ENCODE measurements around the gene PRUNE2.
"Not testable (repeated sequence)": the region's sequence is repeated elsewhere in the genome, so short reads cannot be mapped to it uniquely, and the experiment has no call there.

PRUNE2 gene

GRCh38 chr9:76873056-76873792, 32.7 kb downstream of the PRUNE2 start:
- DNase-seq (ENCODE audit: low read depth): no peak

GRCh38 chr9:76868897-76869296, 37.0 kb downstream of the PRUNE2 start:
- no peak for DNase-seq (ENCODE audit: low read depth)

- no peak for DNase-seq (ENCODE audit: low read depth)
Observed at GRCh38 chr9:76866689-76867088, 39.2 kb downstream of the PRUNE2 start.

- no peak for DNase-seq (ENCODE audit: low read depth)
Observed at GRCh38 chr9:76863832-76864231, 42.1 kb downstream of the PRUNE2 start.

GRCh38 chr9:76859860-76860259, 46.1 kb downstream of the PRUNE2 start:
- no peak for DNase-seq (ENCODE audit: low read depth)

- DNase-seq (ENCODE audit: low read depth): not testable (repeated sequence)
Observed at GRCh38 chr9:76858248-76858647, 47.7 kb downstream of the PRUNE2 start.

GRCh38 chr9:76856016-76856415, 49.9 kb downstream of the PRUNE2 start:
- no peak for DNase-seq (ENCODE audit: low read depth)

- no peak for DNase-seq (ENCODE audit: low read depth)
Observed at GRCh38 chr9:76855015-76855414, 50.9 kb downstream of the PRUNE2 start.

- no peak for DNase-seq (ENCODE audit: low read depth)
Observed at GRCh38 chr9:76852026-76852425, 53.9 kb downstream of the PRUNE2 start.

GRCh38 chr9:76846297-76846696, 59.6 kb downstream of the PRUNE2 start:
- DNase-seq (ENCODE audit: low read depth): no peak

- DNase-seq (ENCODE audit: low read depth): no peak
Observed at GRCh38 chr9:76845254-76845653, 60.7 kb downstream of the PRUNE2 start.

- DNase-seq (ENCODE audit: low read depth): no peak
Observed at GRCh38 chr9:76835571-76836283, 70.2 kb downstream of the PRUNE2 start.

- no peak for DNase-seq (ENCODE audit: low read depth)
Observed at GRCh38 chr9:76828447-76828846, 77.5 kb downstream of the PRUNE2 start.

GRCh38 chr9:76827296-76828080, 78.4 kb downstream of the PRUNE2 start:
- no peak for DNase-seq (ENCODE audit: low read depth)

GRCh38 chr9:76820431-76820830, 85.5 kb downstream of the PRUNE2 start:
- no peak for DNase-seq (ENCODE audit: low read depth)

- no peak for DNase-seq (ENCODE audit: low read depth)
Observed at GRCh38 chr9:76818271-76818670, 87.6 kb downstream of the PRUNE2 start.

GRCh38 chr9:76817489-76817888, 88.4 kb downstream of the PRUNE2 start:
- no peak for DNase-seq (ENCODE audit: low read depth)

GRCh38 chr9:76812591-76812990, 93.3 kb downstream of the PRUNE2 start:
- no peak for DNase-seq (ENCODE audit: low read depth)

GRCh38 chr9:76810377-76810957, 95.4 kb downstream of the PRUNE2 start:
- DNase-seq (ENCODE audit: low read depth): peak; percentile 0

GRCh38 chr9:76808636-76809035, 97.3 kb downstream of the PRUNE2 start:
- DNase-seq (ENCODE audit: low read depth): no peak

- no peak for DNase-seq (ENCODE audit: low read depth)
Observed at GRCh38 chr9:76803762-76804161, 102.2 kb downstream of the PRUNE2 start.

- no peak for DNase-seq (ENCODE audit: low read depth)
Observed at GRCh38 chr9:76803083-76803482, 102.8 kb downstream of the PRUNE2 start.
